ENCODE data around the gene NELL1.
"Not testable (repeated sequence)": the region's sequence is repeated elsewhere in the genome, so short reads cannot be mapped to it uniquely, and the experiment has no call there.

NELL1 gene

GRCh38 chr11:21121991-21122390, 452.6 kb downstream of the NELL1 start:
- no peak for DNase-seq

- no peak for DNase-seq
Measured at GRCh38 chr11:21122523-21122922, 453.1 kb downstream of the NELL1 start.

- DNase-seq, result no peak
Measured at GRCh38 chr11:21132146-21132720, 462.8 kb downstream of the NELL1 start.

- no peak for DNase-seq
Measured at GRCh38 chr11:21133244-21133643, 463.9 kb downstream of the NELL1 start.

- no peak for DNase-seq
Measured at GRCh38 chr11:21133722-21134121, 464.3 kb downstream of the NELL1 start.

DNA sequence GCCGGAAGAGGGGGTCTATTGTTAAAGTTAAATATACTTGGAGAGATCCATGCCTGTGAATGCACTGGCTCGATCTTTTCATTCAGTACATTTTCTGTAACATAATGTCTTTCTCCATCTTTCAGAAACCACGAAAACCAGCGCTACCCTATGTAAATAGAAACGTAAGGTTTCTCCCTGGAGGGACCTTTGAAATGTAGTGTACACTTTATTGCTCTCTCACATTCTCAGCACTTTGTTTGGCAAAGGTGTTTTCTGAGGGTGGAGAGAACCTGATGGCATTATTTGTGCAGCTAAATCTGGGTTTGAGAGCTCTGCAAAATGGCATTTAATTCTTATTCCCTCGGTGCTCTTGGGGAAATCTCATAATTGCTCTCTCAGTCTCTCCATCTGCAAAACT, 468.4 kb downstream of the NELL1 start:
- no peak for DNase-seq

GRCh38 chr11:21141557-21141956, 472.2 kb downstream of the NELL1 start:
- DNase-seq, result not testable (repeated sequence)

GRCh38 chr11:21142007-21142406, 472.6 kb downstream of the NELL1 start:
- no peak for DNase-seq

DNA sequence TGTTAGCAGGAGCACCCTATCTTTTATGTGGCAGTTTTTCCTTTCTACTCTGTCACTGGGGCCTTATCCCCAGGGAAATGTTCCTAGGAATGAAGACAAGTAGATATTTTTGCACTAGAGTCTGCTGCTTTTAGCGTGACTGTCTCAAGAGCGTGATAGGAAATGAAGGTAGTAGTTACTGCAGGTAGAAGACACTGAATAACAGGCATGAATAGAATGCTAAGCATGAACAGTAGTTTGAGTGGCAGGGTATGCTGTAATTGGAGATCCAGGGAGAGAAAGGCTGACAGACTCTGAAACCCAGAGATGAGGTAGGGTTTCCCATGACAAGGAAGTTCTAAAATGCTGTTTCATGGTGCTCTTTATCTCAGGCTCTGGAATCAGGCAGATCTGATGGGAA, 475.1 kb downstream of the NELL1 start:
- no peak for DNase-seq

DNA sequence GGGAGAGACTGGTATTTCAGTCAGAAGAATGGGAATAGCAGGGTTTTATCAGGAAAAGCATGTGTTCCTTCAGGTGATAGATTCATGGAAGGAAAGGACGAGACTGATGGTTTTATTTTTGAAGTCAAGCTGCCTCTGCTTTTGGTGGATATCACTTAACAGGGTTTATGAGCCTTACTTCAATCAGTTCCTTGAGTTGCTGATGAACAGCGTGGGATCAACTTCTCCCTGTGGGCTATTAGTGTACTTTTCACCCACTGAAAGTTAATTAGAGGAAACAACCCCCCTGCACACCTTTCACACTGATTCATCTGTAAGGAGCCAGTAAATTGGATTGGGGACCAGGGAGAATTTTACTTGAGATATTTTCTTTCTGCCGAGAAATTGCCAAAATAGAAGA, 479.0 kb downstream of the NELL1 start:
- DNase-seq, result no peak

- DNase-seq, result no peak
Measured at GRCh38 chr11:21160140-21160539, 490.8 kb downstream of the NELL1 start.

DNA sequence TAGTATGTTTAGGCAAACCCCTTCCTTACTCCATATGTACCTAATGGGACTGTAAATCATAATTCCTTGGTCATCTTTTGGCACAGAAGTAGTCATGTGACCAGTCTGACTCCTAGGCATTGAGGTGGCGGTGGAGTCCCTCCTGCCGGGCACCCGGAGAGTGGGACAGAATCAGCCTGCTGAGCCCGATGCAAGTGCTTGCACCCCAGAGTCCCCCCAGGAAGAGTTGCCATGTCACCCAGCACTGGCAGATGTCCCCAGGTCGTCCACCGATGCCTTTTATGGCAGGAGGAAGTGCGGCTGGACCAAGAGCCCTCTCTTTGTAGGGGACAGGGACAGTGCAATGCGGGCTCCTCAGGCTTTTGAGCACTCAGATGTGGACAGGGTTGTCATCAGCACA, 500.3 kb downstream of the NELL1 start:
- DNase-seq, result no peak

- DNase-seq, result no peak
Measured at GRCh38 chr11:21173476-21173875, 504.1 kb downstream of the NELL1 start.

GRCh38 chr11:21174781-21175180, 505.4 kb downstream of the NELL1 start:
- DNase-seq, result no peak

GRCh38 chr11:21177379-21177778, 508.0 kb downstream of the NELL1 start:
- DNase-seq, result no peak

DNA sequence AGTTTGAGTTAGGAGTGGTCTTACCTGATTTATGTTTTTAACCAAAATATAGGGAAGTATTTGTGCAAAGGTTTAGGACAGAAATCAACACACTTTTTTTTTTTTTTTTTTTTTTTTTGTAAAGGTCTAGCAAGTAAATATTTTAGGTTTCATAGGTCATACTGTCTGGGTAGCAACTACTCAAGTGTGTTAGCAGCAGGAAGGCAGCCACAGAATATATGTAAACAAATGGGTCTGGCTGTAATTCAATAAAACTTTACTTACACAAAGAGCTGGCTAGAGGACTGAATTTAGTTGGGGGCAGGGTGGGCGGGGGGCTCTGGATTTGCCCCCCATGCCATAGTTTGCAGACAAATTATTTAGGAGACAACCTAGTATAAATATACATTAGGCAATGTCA, 510.4 kb downstream of the NELL1 start:
- DNase-seq, result no peak

- no peak for DNase-seq
Measured at GRCh38 chr11:21180182-21180581, 510.8 kb downstream of the NELL1 start.

DNA sequence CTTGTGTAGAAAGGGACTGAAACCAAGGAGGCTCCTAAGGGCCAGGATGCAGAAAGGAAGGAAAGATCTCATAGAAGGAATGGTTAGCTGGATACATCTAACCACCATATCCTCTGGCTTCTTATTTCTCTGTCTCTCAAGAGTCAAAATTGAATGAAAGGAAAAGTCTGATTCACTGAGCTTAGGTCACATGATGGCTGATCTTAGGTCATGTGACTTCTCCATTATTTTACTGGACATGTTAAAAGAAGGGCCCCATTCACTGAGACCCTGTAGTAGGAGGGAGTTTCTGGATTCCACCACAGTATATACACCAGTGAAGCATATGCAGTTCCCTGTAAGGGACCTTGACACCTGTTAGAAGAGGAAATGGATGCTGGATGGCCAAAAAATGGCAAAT, 516.6 kb downstream of the NELL1 start:
- DNase-seq, result no peak

DNA sequence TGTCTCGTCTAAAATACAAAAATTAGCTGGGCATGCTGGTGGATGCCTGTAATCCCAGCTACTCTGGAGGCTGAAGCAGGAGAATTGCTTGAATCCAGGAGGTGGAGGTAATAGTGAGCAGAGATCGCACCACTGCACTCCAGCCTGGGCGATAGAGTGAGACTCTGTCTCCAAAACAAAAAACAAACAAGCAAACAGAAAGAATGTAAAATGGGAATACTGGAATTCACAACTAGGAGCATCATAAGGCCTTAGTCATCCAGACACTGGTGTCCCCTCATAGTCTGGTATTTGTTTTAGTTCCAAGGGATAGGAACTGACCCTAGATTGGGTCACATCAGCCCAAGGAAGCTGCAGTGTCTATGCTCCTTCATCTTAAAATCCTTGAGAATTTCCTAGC, 520.8 kb downstream of the NELL1 start:
- no peak for DNase-seq

DNA sequence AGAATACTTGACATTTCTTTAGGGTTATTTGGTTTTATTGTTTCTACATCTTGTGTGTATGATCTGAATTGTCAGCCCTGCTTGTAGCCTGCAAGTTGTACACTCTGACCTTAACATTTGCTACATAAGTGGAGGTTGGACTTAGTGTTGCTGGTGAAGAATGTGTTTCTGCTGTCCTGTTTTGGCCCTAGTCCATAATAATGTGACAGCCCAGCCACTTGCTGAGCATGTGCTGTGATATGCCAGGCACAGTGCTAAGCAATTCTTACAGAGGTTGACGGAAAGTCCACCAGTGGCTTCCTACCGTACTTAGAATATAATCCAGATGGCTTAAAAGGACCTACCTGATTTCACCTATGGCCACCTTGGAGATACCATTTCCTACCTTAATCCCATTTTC, 526.6 kb downstream of the NELL1 start:
- no peak for DNase-seq

GRCh38 chr11:21198498-21198897, 529.1 kb downstream of the NELL1 start:
- DNase-seq, result no peak

DNA sequence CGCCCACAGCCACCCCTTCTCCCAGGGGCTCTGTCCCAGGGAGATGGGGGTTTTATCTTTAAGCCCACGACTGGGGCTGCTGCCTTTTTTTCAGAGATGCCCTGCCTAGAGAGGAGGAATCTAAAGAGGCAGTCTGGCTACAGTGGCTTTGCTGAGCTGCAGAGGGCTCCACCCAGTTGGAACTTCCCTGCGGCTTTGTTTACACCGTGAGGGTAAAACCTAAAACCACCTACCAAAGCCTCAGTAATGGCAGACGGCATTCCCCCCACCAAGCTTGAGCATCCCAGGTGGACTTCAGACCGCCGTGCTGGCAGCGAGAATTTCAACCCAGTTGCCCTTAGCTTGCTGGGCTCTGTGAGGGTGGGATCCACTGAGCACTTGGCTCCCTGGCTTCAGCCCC, 535.8 kb downstream of the NELL1 start:
- DNase-seq, result no peak

- no peak for DNase-seq
Measured at GRCh38 chr11:21225860-21226259, 556.5 kb downstream of the NELL1 start.

DNA sequence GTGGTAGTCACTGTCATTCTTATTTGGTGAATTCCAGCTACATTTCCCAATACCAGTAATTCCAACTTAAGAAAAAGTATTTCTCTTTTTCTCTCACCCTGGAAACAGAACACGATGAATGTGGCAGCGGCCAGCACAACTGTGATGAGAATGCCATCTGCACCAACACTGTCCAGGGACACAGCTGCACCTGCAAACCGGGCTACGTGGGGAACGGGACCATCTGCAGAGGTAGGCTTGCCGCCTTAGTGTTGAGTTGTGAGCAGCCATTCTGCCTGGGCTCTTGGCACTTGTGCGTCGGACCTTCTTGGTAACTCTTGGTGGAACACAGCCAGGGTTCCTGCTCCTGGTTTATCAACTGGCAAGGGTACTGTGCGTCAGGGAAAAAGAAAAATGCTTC, 559.8 kb downstream of the NELL1 start:
- DNase-seq, result no peak

- no peak for DNase-seq
Measured at GRCh38 chr11:21250196-21250595, 580.8 kb downstream of the NELL1 start.

DNA sequence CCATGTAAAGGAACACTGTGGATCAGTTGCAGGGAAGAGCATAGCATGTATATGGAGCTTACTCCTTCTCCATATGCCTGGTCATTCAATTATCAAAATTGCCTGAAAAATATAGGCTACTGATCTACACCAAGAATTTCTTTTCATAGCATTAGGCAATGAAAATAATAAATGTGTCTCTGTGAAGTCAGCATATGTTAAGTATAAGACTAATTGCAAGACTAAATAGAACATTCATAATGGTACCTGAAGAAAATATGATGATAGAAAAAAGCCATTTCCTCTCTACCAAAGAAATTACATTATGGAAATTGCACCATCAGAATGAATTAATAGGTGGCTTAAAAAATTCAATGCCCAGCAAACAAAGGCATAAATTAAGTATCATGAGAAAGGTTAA, 584.7 kb downstream of the NELL1 start:
- DNase-seq, result no peak
